ENCODE data around the gene TTC33.

DNA sequence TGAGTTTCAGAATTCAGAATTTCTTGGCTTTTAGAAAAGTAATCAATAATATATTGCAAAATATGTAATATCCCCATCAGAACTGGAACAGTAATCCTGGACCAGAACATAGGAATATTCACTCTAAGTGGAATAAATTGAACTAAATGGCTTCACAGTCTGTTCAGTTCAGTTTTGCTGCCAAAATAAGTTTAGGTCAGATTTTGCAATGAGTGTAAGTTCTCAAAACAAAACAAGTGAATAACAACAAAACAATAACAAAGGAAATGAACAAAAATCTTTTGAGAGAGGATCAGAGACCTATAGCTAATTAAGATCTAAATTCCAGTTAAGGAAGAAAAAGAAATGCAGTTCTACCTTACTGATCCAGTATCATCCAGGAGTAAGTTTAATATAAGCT lies 66.8 kb downstream of the TTC33 start:
- TF ChIP-seq, protein P1, sequence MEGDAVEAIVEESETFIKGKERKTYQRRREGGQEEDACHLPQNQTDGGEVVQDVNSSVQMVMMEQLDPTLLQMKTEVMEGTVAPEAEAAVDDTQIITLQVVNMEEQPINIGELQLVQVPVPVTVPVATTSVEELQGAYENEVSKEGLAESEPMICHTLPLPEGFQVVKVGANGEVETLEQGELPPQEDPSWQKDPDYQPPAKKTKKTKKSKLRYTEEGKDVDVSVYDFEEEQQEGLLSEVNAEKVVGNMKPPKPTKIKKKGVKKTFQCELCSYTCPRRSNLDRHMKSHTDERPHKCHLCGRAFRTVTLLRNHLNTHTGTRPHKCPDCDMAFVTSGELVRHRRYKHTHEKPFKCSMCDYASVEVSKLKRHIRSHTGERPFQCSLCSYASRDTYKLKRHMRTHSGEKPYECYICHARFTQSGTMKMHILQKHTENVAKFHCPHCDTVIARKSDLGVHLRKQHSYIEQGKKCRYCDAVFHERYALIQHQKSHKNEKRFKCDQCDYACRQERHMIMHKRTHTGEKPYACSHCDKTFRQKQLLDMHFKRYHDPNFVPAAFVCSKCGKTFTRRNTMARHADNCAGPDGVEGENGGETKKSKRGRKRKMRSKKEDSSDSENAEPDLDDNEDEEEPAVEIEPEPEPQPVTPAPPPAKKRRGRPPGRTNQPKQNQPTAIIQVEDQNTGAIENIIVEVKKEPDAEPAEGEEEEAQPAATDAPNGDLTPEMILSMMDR (IDR thresholded peaks at IDR 0.05 in 8 of 11, conservative IDR thresholded peaks at IDR 0.05 in 3 of 11) = no peak
- TF ChIP-seq POLR2A (IDR thresholded peaks at IDR 0.05) = no peak

Data from spleen (tissue), 7 donors.